Gastrocnemius medialis (tissue), 4 donors: Measurements from ENCODE around the gene DNAJA1.

Experiments used
- POLR2A ChIP-seq, 2 donors: fragments of 450-650 bp; IDR thresholded peaks; one replicate each; pipeline ENCODE4 v1.6.1; 2017; ENCODE audit warnings: antibody characterized with exemption in 2 of 2, mild to moderate bottlenecking in 2 of 2, moderate library complexity in 2 of 2
- TF ChIP-seq, protein P1 (sequence below), 5 experiments: fragments of 450-650 bp in 3 of 5; fragments of 200-600 bp in 2 of 5; sonication (generic) in 2 of 5; IDR thresholded peaks in 4 of 5; conservative IDR thresholded peaks in 1 of 5; 1 replicate in 4 of 5; 2 replicates in 1 of 5; pipeline ENCODE4 v1.5.1; 2016 to 2019; ENCODE audit warnings: antibody characterized with exemption in 5 of 5, mild to moderate bottlenecking in 3 of 5, moderate library complexity in 3 of 5

DNA sequence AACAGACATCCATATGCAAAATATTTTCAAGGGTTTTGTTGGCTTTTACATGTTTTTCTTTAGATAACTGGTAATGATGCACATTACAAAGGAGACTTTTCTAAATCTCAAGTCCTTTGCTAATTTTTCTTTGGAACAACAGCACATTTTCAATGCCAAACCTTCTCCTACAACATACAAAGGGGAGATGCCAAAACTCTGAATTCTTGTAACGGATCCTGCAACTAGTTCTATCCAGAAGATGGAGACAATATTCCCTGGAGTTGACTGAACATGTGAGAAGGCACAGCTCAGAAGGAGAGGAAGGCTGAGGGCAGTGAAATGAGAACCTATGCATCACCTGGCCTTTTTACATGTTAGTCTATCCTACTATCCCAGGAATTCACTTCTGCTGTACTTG, 21.0 kb downstream of the DNAJA1 start:
- TF ChIP-seq POLR2A (IDR thresholded peaks at IDR 0.05) = no peak
- TF ChIP-seq, protein P1, sequence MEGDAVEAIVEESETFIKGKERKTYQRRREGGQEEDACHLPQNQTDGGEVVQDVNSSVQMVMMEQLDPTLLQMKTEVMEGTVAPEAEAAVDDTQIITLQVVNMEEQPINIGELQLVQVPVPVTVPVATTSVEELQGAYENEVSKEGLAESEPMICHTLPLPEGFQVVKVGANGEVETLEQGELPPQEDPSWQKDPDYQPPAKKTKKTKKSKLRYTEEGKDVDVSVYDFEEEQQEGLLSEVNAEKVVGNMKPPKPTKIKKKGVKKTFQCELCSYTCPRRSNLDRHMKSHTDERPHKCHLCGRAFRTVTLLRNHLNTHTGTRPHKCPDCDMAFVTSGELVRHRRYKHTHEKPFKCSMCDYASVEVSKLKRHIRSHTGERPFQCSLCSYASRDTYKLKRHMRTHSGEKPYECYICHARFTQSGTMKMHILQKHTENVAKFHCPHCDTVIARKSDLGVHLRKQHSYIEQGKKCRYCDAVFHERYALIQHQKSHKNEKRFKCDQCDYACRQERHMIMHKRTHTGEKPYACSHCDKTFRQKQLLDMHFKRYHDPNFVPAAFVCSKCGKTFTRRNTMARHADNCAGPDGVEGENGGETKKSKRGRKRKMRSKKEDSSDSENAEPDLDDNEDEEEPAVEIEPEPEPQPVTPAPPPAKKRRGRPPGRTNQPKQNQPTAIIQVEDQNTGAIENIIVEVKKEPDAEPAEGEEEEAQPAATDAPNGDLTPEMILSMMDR (IDR thresholded peaks at IDR 0.05 in 4 of 5, conservative IDR thresholded peaks at IDR 0.05 in 1 of 5) = no peak
